ENCODE results near the gene SLC41A1.

DNA sequence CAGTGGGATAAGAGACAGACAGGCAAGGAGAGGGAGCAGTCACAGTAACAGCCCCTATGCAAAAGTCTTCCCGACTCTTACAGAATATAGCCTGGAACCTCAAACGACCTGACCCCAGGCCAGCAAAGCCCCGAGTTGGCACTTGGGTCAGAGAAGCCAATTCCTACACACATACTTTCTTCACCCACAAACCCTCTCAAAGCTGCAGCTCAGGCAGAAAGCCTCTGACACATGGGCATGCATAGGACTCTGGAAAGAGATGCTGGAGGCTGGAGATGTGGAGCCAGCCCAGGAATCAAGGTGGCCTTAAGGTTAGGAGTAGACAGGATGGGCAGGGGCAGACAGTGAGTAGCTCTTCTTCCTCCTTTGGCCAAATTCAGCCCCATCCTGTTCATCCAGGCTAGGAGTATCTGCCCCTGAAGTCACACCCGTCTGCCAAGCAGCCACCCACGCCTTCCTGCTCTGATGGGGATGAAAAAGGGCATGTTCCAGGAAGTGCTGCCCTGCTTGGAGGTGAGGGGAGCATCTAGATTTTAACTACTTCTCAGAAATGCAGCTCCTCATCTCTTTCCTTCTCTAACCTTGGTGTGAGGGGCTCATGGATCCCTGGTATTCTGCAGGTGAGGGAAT is 7.8 kb downstream of the SLC41A1 start:
- TF ChIP-seq, protein P1, sequence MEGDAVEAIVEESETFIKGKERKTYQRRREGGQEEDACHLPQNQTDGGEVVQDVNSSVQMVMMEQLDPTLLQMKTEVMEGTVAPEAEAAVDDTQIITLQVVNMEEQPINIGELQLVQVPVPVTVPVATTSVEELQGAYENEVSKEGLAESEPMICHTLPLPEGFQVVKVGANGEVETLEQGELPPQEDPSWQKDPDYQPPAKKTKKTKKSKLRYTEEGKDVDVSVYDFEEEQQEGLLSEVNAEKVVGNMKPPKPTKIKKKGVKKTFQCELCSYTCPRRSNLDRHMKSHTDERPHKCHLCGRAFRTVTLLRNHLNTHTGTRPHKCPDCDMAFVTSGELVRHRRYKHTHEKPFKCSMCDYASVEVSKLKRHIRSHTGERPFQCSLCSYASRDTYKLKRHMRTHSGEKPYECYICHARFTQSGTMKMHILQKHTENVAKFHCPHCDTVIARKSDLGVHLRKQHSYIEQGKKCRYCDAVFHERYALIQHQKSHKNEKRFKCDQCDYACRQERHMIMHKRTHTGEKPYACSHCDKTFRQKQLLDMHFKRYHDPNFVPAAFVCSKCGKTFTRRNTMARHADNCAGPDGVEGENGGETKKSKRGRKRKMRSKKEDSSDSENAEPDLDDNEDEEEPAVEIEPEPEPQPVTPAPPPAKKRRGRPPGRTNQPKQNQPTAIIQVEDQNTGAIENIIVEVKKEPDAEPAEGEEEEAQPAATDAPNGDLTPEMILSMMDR (conservative IDR thresholded peaks at IDR 0.05; ENCODE audit: low read depth, low read length), result no peak
- TF ChIP-seq EZH2 (IDR thresholded peaks at IDR 0.05; ENCODE audit: low read length, unreplicated experiment), result no peak
